ENCODE results near the gene CHIC2. TPM values are rescaled to one million over a fixed set of nuclear protein-coding genes. Genes with fewer than 3 reads are reported as not detected.
A peak's percentile ranks its signal among the peaks of the same experiment; 100 is the strongest.

CHIC2 gene
- total RNA-seq, 1 donor from 2014 or later = 6.7 TPM

DNA sequence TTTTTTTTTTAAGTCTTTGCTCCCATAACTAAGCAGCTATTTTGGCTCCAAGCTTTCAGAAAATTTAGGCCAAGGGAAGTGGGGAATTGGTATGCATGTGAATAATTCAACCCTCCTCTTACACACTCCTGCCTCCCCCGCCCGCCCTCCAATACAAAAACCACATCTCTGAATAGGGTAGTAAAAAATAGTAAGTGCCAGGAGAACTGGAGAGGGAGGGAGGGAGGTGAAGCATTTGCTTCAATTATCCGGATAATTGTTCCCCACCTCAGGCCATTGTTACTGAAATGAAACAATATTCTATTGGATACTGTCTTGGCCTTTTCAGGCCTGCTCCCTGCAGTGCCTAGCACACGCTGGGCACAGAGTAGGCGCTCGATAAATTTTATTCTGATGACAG lies 30.0 kb upstream of the CHIC2 start:
- no peak for ATAC-seq
- intact Hi-C loops (cut with micrococcal nuclease) = no loop called here
- no peak for DNase-seq

DNA sequence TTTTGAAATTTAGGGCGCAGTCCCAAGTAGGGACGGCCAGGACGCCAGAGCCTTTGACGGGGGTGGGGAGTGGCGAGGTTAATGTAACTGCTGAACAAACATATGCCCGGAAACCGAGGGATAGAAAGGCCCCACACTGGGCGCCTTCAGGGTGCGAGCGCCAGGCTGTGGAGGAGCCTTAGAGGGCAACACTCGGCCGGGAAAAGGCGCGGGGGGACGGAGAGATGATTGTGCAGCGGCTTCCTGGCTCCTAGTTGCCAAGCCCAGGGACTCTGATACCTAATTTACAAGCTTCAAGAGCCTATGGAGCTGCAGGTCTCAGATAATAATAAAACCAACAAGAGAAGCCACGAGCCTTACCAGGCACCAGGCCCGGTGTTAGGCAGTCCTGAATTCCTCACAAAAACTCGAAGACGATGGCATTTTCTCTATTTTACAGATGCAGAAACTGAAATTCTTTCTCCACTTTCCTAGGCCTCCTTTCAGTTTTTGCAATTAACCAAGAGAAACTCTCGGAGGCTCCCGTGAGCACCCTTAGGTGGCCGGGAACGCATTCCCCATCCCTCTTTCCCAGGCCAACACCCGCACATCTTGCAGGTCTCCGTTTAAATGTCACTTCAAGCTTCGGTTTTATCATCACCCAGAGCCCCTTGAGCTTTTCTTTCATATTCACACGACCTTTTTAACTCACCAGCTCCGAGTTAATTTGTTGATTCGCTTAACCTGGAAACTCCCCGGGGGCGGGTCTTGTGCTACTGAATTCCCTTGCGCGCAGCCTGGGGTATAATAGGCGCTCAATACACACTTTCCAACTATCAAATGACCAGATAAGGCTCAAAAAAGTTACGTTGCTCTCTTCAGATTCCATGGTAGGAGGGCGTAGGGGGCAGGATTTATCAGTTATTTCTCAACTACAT lies 29.2 kb upstream of the CHIC2 start:
- no peak for ATAC-seq

DNA sequence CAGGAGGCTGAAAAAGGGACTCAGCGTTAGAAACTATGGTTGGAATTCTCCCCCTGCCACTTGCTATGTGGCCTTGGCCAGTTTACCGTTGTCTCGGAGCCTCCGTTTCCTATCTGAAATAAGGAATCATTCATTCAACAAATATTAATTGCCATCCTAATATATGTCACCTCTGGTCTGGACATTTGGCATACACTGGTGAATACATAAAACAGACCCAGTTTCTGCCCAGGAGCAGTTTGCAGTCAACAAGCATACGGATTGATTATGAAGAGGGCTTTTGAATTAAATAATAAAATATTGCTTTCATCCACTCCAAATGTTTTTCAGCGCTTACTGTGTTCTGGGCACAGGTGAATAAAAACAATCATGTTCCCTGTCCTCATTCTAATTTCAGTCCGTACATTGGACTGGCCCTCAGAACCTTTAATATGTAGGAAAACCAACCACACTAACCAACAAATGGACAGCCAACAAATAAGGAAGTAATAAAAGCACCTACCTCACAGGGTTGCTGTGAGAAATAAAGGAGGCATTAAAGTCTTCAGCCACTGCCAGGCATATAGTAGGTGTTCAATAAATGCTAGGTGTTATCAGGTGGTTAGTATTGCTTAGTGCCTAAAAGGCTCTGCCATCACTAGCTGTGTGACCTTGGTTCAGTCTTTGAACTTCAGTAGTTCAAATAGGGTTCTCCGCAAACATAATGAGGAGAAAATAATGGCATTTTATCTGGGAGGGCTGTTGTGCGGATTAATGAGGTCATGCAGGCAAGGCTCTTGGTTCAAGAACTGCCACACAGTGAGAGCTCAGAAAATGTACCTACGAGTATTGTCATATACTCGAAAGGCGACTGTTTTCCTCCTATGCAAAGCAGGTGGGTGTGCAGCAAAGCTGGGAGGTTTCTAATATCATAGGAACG lies 28.3 kb upstream of the CHIC2 start:
- no peak for DNase-seq
- intact Hi-C loops (cut with micrococcal nuclease) = no loop called here
- no peak for ATAC-seq

More for the DNA sequence above, 29.2 kb upstream of the CHIC2 start:
- intact Hi-C loops (cut with micrococcal nuclease) = no loop called here
- DNase-seq = no peak

DNA sequence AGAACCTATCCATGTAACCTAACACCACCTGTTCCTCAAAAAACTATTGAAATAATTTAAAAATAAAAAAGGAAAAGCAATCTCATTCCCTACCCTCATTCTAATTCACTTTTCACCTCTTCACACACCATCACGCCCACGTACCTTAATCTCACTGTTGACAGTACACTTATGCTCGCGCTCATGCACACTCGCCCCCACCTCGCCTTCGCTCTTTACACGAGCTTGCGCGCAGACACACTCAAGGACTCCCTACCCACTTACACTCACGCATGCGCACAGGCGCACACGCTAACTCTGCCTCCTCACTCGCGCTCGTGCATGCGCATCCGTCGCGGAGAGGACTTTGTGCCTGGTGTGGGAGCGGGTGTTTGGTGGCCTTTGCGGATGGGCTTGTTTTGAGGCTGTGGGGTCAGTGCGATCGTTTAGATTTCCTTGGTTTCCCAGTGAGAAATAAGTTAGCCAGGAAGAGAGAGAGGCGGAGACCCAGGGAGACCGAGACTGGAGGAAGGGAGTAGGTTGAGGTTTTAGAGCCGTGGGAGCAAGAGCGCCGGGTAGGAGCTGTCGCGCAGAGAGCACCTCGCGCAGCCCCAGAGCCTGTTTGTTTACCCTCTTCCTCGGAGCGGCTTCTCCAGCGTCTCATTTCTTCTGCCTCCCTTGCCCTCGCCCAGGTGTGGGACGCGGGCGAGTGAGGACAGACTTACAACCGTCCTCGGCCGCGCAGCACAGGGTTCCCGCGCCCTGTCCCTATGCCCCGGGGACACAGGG lies 27.4 kb upstream of the CHIC2 start:
- peak; percentile 97 for ATAC-seq
- intact Hi-C loops (cut with micrococcal nuclease) = no loop called here
- DNase-seq = peak; percentile 92

DNA sequence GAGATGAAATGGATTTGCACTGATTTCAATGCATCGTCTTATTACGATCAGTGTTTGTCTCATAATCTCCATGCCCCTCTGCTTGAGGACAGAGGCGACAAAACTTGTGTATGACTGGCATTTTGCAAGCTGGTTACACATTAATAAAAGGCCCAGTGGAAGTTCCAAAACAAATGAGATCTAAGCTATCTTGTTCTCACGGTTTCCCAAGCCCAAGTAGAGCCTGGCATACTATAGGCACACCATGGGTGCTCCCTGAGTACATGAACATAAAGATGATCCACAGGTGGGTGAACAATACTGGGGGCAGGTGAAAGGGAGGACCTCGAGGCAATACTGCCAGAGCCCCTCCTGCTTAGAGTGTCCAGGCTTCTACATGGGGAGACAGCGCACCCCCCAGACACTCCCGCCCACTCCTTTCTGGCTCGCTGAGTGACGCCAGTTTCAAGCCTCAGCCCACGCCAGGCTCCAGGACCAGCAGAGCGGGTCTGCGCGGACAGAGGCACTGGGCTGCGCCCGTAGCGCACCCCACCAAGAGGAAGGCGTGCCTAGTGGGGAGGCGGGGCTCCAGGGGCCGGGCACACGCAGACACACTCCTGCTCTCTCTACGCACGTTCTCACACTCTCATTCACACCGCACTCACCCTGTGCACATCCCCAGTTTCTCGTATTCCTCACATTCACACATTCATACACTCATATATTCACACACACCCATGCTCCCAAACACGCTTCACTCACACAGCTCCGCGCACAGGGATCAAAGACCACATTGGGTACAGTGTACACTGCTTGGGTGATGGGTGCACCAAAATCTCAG lies 26.6 kb upstream of the CHIC2 start:
- peak; percentile 90 for ATAC-seq
- DNase-seq = peak; percentile 68
- intact Hi-C loops (cut with micrococcal nuclease) = no loop called here

DNA sequence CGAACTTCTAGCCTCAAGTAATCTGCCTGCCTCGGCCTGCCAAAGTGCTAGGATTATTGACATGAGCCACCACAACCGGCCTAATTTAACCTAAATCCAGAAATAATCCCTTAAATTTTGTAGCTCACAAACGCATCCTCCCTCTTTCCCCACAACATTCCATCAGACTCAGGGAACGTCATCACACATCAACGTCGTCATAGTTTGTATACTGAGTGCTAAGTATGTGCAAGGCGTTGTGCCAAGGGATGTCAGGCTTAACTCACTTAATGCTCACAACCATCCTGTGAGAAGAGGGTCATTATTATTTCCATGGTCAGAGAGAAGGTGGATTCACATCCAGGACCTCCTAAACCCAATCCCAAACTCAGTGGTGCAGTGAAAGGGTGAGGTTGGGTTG lies 26.0 kb upstream of the CHIC2 start:
- DNase-seq (no peak), ATAC-seq (no peak)
- intact Hi-C loops (cut with micrococcal nuclease) = no loop called here

DNA sequence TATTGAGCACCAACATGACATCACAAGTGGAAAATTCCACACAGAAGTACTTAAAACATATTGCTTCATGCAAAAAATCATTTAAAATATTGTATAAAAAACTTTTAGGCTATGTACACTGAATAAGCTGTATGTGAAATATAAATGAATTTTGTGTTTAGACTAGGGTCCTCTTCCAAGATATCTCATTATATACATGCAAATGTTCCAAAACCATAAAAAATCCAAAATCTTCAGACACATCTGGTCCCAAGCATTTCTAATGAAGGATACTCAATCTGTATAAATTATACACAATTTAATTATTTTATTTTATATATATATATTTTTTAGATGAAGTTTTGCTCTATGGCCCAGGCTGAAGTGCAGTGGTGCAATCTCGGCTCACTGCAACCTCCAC lies 25.5 kb upstream of the CHIC2 start:
- ATAC-seq (no peak), DNase-seq (no peak)
- intact Hi-C loops (cut with micrococcal nuclease) = no loop called here

DNA sequence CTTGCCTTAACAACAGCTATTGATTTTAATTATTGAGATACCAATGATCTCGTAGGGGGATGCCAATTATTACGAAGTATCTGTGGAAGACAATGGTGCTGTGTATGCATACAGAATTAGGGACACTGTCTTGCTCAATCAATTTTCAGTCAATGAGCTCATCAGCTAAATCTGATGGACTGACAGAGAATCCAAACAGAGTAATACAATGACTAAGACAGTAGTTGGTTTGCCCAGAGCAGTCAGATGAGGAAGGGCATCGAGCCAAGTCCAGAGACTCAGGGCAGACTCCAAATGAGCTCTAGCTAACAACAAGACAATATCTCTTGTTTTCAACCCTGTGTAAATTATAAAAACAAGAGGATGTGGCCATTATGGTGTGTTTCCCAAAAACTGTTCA lies 20.9 kb upstream of the CHIC2 start:
- DNase-seq (no peak), ATAC-seq (peak; percentile 77)
- intact Hi-C loops (cut with micrococcal nuclease) = no loop called here

DNA sequence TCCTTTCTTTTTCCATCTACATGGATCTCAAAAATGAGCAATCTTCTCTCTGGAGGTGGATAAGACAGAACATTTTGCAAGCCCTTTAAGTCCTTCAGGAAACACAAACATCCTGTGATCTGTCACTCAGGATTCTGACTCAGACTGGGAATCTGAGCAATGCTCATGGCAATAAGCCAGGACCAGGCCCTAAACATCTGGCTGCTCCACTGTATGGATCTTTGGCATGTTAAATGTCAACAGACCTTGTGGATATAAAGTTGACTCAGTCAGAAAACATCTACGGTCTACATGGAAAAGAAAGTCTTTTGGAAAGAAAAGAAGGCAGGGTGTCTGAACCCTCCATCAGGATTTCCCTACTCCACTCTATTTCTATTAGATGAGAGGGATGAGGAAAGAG lies 17.8 kb upstream of the CHIC2 start:
- intact Hi-C loops (cut with micrococcal nuclease) = no loop called here
- peak; percentile 55 for ATAC-seq
- DNase-seq = no peak

DNA sequence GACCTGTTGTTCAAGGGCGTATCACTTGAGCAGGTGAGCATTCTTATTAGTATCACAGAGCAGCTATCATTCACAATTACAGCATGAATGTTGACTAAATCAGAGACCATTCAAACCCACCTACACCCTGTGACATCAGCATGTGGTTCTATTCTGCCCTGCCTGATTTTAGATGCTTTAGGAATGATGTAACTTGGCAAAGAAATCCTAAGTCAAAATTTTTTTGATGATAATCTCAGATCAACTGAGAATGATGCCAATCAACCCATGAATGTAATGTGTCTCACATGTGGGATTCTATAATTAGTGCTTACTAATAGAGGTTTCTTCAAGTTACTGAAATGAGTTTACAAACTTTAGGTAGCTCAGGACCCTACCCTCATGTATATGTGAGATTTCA lies 13.4 kb upstream of the CHIC2 start:
- intact Hi-C loops (cut with micrococcal nuclease) = no loop called here
- DNase-seq (no peak), ATAC-seq (no peak)

DNA sequence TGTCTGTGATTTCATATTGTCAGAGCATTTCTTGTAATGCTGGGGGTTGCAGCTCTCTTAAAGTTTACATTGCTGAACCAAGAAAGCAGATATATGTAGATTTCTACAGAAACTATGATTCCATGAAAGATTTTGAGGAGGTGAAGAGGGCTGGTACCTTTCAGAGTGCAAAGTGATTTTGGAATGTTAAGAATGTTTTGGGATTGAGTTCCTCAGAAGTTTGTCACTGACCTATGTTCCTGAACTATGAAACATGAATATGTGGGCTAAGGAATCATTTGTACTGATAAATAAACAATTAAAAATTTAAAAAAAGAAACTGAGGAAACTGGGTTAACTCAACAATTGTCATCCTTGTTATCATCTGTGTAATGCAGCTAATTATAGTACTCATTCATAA lies 12.3 kb upstream of the CHIC2 start:
- intact Hi-C loops (cut with micrococcal nuclease) = no loop called here
- ATAC-seq (no peak), DNase-seq (no peak)

DNA sequence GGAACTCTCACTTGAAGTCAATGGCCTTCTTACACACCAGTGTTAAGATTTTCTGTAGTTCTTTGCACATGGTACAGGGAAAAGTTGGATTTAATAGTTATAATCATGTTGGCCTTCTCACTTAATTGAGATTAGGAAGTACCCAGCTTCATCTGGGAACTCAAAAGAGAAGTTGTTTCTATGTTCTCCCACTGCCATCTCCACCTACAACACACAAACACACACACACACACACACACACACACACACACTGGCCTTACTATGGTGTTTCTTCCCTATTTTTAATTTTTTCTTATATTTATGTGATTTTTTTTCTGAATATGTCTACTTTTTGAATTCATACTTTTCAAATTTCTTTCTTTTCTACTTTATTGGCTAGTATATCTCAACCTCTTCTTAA lies 10.0 kb upstream of the CHIC2 start:
- intact Hi-C loops (cut with micrococcal nuclease) = no loop called here
- ATAC-seq (no peak), DNase-seq (no peak)

DNA sequence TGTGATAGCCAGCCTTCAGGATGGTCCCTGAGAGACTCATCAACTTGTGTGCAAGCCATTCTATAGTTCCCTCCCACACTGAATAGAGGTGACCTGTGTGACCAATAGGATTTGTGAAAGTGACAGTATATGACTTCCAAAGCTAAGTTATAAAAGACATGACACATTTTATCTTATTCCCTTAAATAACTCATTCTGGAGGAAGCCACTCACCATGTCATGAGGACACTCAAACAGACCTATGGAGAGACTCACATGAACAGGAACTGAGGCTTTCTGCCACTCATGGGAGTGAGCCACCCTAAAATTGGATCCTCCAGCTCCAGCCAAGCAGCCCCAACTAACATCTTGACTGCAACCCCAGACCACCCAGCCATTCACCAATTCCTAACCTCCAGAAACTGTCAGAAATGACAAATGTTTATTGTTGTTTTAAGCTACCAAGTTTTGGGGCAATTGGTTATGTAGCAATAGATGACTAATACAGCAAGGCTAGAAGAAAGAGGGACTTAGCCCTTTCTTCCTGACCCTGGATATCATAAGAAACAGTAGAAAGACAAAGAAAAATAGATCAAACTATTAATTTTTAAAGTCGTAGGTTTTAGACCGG lies 9.0 kb upstream of the CHIC2 start:
- no peak for DNase-seq
- intact Hi-C loops (cut with micrococcal nuclease) = no loop called here
- no peak for ATAC-seq

DNA sequence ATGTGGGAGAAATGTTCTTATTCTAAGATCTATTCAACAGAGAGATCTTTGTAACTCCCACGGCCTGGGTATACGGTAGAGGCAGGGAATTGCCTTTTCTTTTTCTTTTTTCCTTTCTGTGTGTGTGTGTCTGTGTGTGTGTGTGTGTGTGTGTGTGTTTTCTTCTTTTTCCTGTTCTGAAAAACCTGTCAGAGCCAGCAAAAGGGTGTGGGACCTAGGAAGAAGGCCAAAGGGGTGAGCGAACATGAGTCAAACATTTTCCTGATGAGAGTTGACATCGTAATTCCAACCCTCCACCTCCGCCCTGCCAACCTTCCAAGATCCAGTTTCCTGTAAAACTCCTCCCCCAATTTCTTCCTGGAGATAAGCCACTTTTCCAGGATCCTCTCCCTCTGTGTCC lies 2.8 kb upstream of the CHIC2 start:
- DNase-seq (peak; percentile 28), ATAC-seq (peak; percentile 15)
- intact Hi-C loops (cut with micrococcal nuclease) = no loop called here

DNA sequence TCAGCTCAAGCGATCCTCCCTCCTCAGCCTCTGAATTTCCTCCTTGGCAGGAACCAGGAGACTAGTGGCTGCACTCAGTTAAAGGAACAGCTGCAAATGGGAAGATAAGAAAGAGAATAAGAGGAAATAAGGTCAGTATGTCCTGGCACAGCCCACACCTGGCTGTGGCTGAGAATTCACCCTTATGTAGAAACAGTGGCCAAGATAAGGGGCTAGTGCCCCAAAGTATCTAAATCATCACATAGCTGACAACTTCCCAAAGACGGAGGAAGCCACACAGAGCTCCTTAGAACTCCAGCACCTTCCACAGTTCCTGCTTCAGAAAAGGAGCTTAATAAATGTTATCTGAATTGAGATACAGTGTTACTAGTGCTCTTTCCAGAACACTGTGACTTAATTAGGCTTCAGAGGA lies 2.3 kb upstream of the CHIC2 start:
- intact Hi-C loops (cut with micrococcal nuclease) = no loop called here
- DNase-seq (peak; percentile 29), ATAC-seq (peak; percentile 28)

DNA sequence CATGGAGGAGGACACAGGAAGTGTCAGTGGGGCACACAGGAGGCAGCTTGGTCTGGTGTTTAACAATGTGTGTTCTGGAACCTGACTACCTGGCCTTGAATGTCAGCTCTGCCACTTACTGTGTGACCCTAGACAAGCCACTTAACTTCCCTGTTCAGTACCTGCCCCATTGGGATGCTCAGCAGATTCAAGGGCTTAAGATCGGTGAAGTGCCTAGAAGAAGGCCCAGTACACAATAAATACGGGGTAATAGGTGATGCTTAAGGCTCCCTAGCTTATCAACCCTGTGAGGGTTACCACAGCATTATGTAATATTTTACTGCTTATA lies 1.6 kb upstream of the CHIC2 start:
- intact Hi-C loops (cut with micrococcal nuclease) = no loop called here

DNA sequence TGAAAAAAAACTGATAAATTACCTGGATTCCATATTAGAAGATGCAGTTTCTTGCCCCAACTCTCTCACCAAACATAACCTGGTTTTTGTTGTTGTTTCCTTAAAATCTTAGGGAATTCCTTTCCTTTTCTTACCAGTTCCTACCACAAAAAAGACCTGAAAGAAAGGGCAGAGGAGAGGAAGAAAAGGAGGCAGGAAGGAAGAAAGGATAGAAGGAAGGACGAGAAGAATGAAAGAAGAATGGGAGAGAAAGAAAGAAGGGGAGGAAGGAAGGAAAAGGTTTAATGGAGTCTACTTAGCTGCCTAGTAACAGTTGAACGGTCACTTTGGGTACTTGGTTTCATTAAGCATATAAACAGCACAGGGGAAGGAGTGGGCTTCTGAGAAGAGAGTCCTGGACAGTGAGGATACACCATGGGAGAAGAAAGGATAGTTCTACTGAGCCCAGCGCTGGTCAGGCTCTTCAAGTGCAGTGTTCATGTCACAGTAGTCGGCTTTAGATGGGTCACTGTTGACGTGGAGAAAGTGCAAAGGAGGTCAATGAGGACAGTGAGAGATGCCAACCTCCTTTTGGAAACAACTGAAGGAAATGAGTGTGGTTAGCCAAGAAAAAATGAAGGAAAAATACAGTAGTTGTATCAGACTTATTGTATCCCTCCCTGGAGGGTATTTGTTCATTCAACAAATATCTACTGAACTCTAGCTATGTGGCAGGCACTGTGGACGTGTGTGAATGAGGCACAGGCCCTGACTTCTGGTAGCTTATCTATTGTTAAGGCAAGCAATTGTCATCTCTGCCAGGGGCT lies 1.1 kb upstream of the CHIC2 start:
- ATAC-seq = peak; percentile 5
- no peak for DNase-seq
- intact Hi-C loops (cut with micrococcal nuclease) = no loop called here

More for the DNA sequence above, 1.6 kb upstream of the CHIC2 start:
- ATAC-seq = no peak
- DNase-seq = no peak

All from left ventricle myocardium superior (tissue), 1 donor.